IMR-90 (cell line): ENCODE results near the gene KAT6B. TPM values are rescaled to one million over a fixed set of nuclear protein-coding genes. Genes with fewer than 3 reads are reported as not detected.

Experiments
- ATAC-seq: fragments of 200-7000 bp; cut with Tn5 transposase; 2 replicates; pipeline ENCODE4 v1.9.1; 2020; ENCODE audit warnings: low read depth, mild to moderate bottlenecking, moderate library complexity
- BruUV-seq: library from RNA; stranded (reverse); fragments of 400-500 nt; replicated peaks from 2 replicates; lab custom pipeline; 2021; lab: Mats Ljungman, UMichigan
- CTCF ChIA-PET: fragments of 300-600 bp; formaldehyde crosslinking; extraction: SDS; loops from one replicate; lab custom pipeline; 2021; ENCODE audit warnings: antibody characterized with exemption; lab: Yijun Ruan, JAX
- POLR2A ChIA-PET: fragments of 300-600 bp; sonication (Branson Sonifier 250); formaldehyde crosslinking; loops from one replicate; lab custom pipeline; 2022; ENCODE audit warnings: antibody characterized with exemption; ENCODE audit not compliant: unreplicated experiment; lab: Charles Lee
- DNase-seq: peaks from one replicate; pipeline ENCODE4 v3.0.0; 2013
- H2AFZ ChIP-seq: replicated peaks from 2 replicates; pipeline ENCODE3; 2013; ENCODE audit warnings: low read length, mild to moderate bottlenecking; ENCODE audit not compliant: poor library complexity
- H2AK5ac ChIP-seq: 2 replicates; pipeline ENCODE4 v1.6.1; 2013; ENCODE audit warnings: low read depth, low read length, inconsistent platforms
- H2AK9ac ChIP-seq: replicated peaks from 2 replicates; pipeline ENCODE3; 2013; ENCODE audit warnings: mild to moderate bottlenecking, low read depth, low read length, moderate library complexity; ENCODE audit not compliant: poor library complexity
- H2BK120ac ChIP-seq: 2 replicates; pipeline ENCODE4 v1.6.1; 2013; ENCODE audit warnings: low read depth, low read length, inconsistent platforms
- H2BK15ac ChIP-seq: 3 replicates; pipeline ENCODE4 v1.6.1; 2013; ENCODE audit warnings: low read depth, low read length, inconsistent platforms
- H2BK20ac ChIP-seq: 2 replicates; pipeline ENCODE4 v1.6.1; 2013; ENCODE audit warnings: low read depth, mild to moderate bottlenecking, inconsistent platforms, low read length, moderate library complexity
- H2BK5ac ChIP-seq: 2 replicates; pipeline ENCODE4 v1.6.1; 2013; ENCODE audit warnings: mild to moderate bottlenecking, low read depth, low read length, inconsistent platforms; ENCODE audit not compliant: poor library complexity, severe bottlenecking
- H3K14ac ChIP-seq: replicated peaks from 2 replicates; pipeline ENCODE4 v1.6.1; 2013; ENCODE audit warnings: low read depth, low read length, inconsistent platforms
- H3K18ac ChIP-seq: 2 replicates; pipeline ENCODE4 v1.6.1; 2013; ENCODE audit warnings: low read depth, low read length, control low read depth
- H3K23ac ChIP-seq: 2 replicates; pipeline ENCODE4 v1.6.1; 2013; ENCODE audit warnings: low read depth, low read length, inconsistent platforms
- H3K27ac ChIP-seq: 2 replicates; pipeline ENCODE4 v1.5.1; 2013; ENCODE audit warnings: mild to moderate bottlenecking, control low read depth, low read length; ENCODE audit not compliant: insufficient read depth
- H3K27me3 ChIP-seq: 2 replicates; pipeline ENCODE4 v1.6.1; 2013; ENCODE audit warnings: low read length; ENCODE audit not compliant: control insufficient read depth, insufficient read depth
- H3K36me3 ChIP-seq: 2 replicates; pipeline ENCODE4 v1.6.1; 2013; ENCODE audit warnings: low read length, mixed read lengths; ENCODE audit not compliant: control insufficient read depth, insufficient read depth
- H3K4ac ChIP-seq: 2 replicates; pipeline ENCODE4 v1.6.1; 2013; ENCODE audit warnings: low read depth, low read length, inconsistent platforms
- H3K4me1 ChIP-seq: 2 replicates; pipeline ENCODE4 v1.6.1; 2013; ENCODE audit warnings: low read length, mixed read lengths; ENCODE audit not compliant: control insufficient read depth, insufficient read depth
- H3K4me2 ChIP-seq: 2 replicates; pipeline ENCODE4 v1.6.1; 2013; ENCODE audit warnings: low read depth, mild to moderate bottlenecking, control low read depth, low read length, moderate library complexity
- H3K4me3 ChIP-seq: 2 replicates; pipeline ENCODE4 v1.5.1; 2013; ENCODE audit warnings: low read depth, mild to moderate bottlenecking, control low read depth, low read length, moderate library complexity; ENCODE audit not compliant: insufficient read depth
- H3K56ac ChIP-seq: 2 replicates; pipeline ENCODE4 v1.6.1; 2013; ENCODE audit warnings: low read length, inconsistent platforms; ENCODE audit not compliant: insufficient read depth; ENCODE audit errors: extremely low read depth
- H3K79me1 ChIP-seq, 2 experiments: 2 replicates each; pipeline ENCODE4 v1.6.1; 2013; ENCODE audit warnings: low read length in 2 of 2, inconsistent platforms in 1 of 2, low read depth in 1 of 2
- H3K9ac ChIP-seq: 2 replicates; pipeline ENCODE4 v1.6.1; 2013; ENCODE audit warnings: low read depth, low read length, control low read depth
- H3K9me1 ChIP-seq: 2 replicates; pipeline ENCODE4 v1.6.1; 2013; ENCODE audit warnings: low read length, inconsistent platforms; ENCODE audit not compliant: insufficient read depth
- H3K9me3 ChIP-seq: 2 replicates; pipeline ENCODE4 v1.6.1; 2013; ENCODE audit warnings: low read length; ENCODE audit not compliant: control insufficient read depth, insufficient read depth
- H4K20me1 ChIP-seq: 2 replicates; pipeline ENCODE4 v1.6.1; 2013; ENCODE audit warnings: low read length, inconsistent platforms; ENCODE audit not compliant: insufficient read depth
- H4K5ac ChIP-seq: 2 replicates; pipeline ENCODE4 v1.6.1; 2013; ENCODE audit warnings: mild to moderate bottlenecking, low read depth, low read length, control low read depth
- H4K8ac ChIP-seq, 2 experiments: 2 replicates each; pipeline ENCODE4 v1.6.1; 2013; ENCODE audit warnings: low read depth in 2 of 2, low read length in 2 of 2, control low read depth in 1 of 2, inconsistent platforms in 1 of 2
- H4K91ac ChIP-seq: 2 replicates; pipeline ENCODE4 v1.6.1; 2013; ENCODE audit warnings: low read depth, low read length, inconsistent platforms; ENCODE audit not compliant: insufficient read depth
- CEBPB ChIP-seq: IDR thresholded peaks from 2 replicates; pipeline ENCODE4 v1.6.1; 2012; ENCODE audit warnings: low read depth, low read length, improper control_type of control experiment
- MAZ ChIP-seq: IDR thresholded peaks from 2 replicates; pipeline ENCODE4 v1.6.1; 2012; ENCODE audit warnings: low read depth, mild to moderate bottlenecking, low read length, improper control_type of control experiment, moderate library complexity, borderline replicate concordance
- RAD21 ChIP-seq: IDR thresholded peaks from 2 replicates; pipeline ENCODE4 v1.6.1; 2012; ENCODE audit warnings: low read length, improper control_type of control experiment
- SMC3 ChIP-seq: fragments of 150-350 bp; IDR thresholded peaks from 2 replicates; pipeline ENCODE4 v1.6.1; 2016; ENCODE audit warnings: low read depth, mild to moderate bottlenecking, antibody characterized with exemption, low read length, moderate library complexity
- USF2 ChIP-seq: fragments of 150-350 bp; IDR thresholded peaks from 2 replicates; pipeline ENCODE4 v1.6.1; 2017; ENCODE audit warnings: mild to moderate bottlenecking, antibody characterized with exemption, low read length, low read depth
- WGBS, 2 experiments: methylation state at CpG; one replicate each; pipeline versions ENCODE4 v1.1.5 to v1.1.7; 2013; ENCODE audit warnings: missing lambda C conversion rate in 2 of 2; ENCODE audit not compliant: insufficient read length in 1 of 2; ENCODE audit errors: extremely low coverage in 2 of 2; 5-methylcytosine and 5-hydroxymethylcytosine counted together
- dilution Hi-C: fragments of 300-500 bp; cut with HindIII; formaldehyde crosslinking; loops from one replicate; pipeline ENCODE4 v1.14.3; 2018; ENCODE audit warnings: low sequenced_read_pairs; ENCODE audit not compliant: unreplicated experiment
- in situ Hi-C: fragments of 300-500 bp; cut with MboI; formaldehyde crosslinking; loops from 3 replicates; pipeline ENCODE4 v1.14.3; 2019; ENCODE audit warnings: low sequenced_read_pairs, inconsistent platforms, mixed read lengths
- intact Hi-C: fragments of 100-400 bp; cut with micrococcal nuclease; formaldehyde crosslinking; loops from 2 replicates; pipeline ENCODE4 v1.10.0; 2022
- polyA plus RNA-seq, 3 experiments: library from polyadenylated mRNA; depleted of rRNA; stranded (reverse); fragments of >200 nt; gene quantifications; 2 replicates each; pipeline ENCODE4 v1.2.3, GENCODE V29; 2012; ENCODE audit warnings: low replicate concordance in 1 of 3
- total RNA-seq: library from RNA; depleted of rRNA; stranded (reverse); fragments of >200 nt; gene quantifications from 2 replicates; pipeline ENCODE4 v1.2.3, GENCODE V29; 2012

Gene KAT6B
- total and polyA plus RNA-seq, 2 of the 4 experiments (the other 2 are of a cell fraction) = 8.8 to 28.1 TPM

GRCh38 chr10:74916283-74916682 is 89.9 kb downstream of the KAT6B start:
- WGBS, 2 experiments = no CpG with 5 or more reads among the region's 1 CpG
- Histone ChIP-seq H3K9me1 (peaks cover 8% of the 10 kb centered on the region), H3K27me3 (no peaks in the 10 kb centered on the region), H3K4me1 (peaks cover 10% of the 10 kb centered on the region), H3K36me3 (no peaks in the 10 kb centered on the region), H3K4me2 (no peak overlapping the region), H3K4ac (no peak overlapping the region), H4K91ac (no peak overlapping the region), H3K4me3 (no peak overlapping the region), H3K27ac (no peak overlapping the region), H3K9ac (no peak overlapping the region), H3K56ac (no peak overlapping the region), H3K14ac (no peak overlapping the region), H2BK15ac (no peak overlapping the region), H4K8ac (no peak overlapping the region), H4K20me1 (no peaks in the 10 kb centered on the region), H2AK9ac (no peak overlapping the region), H2BK5ac (no peak overlapping the region), H3K23ac (no peak overlapping the region), H3K79me1 (peaks cover 34 to 65% of the 10 kb centered on the region in 2 experiments), H3K18ac (no peak overlapping the region), H2BK20ac (no peak overlapping the region), H3K9me3 (peaks cover 5% of the 10 kb centered on the region), H4K5ac (no peak overlapping the region), H2AK5ac (no peak overlapping the region), H2BK120ac (no peak overlapping the region), H2AFZ (no peak overlapping the region)
- ChIA-PET POLR2A (no interaction called here), CTCF (no interaction called here)
- in situ Hi-C loops = no loop called here
- TF ChIP-seq USF2 (no peak), SMC3 (no peak), RAD21 (no peak), MAZ (no peak), CEBPB (no peak)
- BruUV-seq = no TSS peak
- ATAC-seq = peak; percentile 48
- intact Hi-C loops = loop anchor here (10.0 kb wide), 1 partner anchor 371 kb away; no protein-coding TSS in a partner anchor
- DNase-seq = peak; percentile 43
- dilution Hi-C loops = no loop called here
